OCI-LY7 (cell line): Measurements from ENCODE around the gene EMX2.

Experiments
- CTCF ChIP-seq: fragments of 200-600 bp; sonication (generic); conservative IDR thresholded peaks from 2 replicates; pipeline ENCODE4 v1.5.1; 2014; ENCODE audit warnings: mild to moderate bottlenecking, antibody characterized with exemption, low read length, moderate library complexity, mixed read lengths
- EZH2phosphoT487 ChIP-seq: fragments of 200-600 bp; sonication (generic); IDR thresholded peaks from 2 replicates; pipeline ENCODE4 v1.6.1; 2018; ENCODE audit warnings: low read depth, borderline replicate concordance, mild to moderate bottlenecking, mixed run types, antibody characterized with exemption, low read length, moderate library complexity, mixed read lengths

GRCh38 chr10:117578999-117579590 lies 36.5 kb downstream of the EMX2 start:
- no peak for TF ChIP-seq CTCF
- TF ChIP-seq EZH2phosphoT487 = no peak
